DMS79 treated with DMSO at 0.1 percent for 48 hours (cell line): ENCODE measurements around the gene KCTD17.
A peak's percentile ranks its signal among the peaks of the same experiment; 100 is the strongest.

Experiments
- DNase-seq: peaks from one replicate; lab custom pipeline; 2025; lab: John Stamatoyannopoulos, UW

Gene KCTD17

DNA sequence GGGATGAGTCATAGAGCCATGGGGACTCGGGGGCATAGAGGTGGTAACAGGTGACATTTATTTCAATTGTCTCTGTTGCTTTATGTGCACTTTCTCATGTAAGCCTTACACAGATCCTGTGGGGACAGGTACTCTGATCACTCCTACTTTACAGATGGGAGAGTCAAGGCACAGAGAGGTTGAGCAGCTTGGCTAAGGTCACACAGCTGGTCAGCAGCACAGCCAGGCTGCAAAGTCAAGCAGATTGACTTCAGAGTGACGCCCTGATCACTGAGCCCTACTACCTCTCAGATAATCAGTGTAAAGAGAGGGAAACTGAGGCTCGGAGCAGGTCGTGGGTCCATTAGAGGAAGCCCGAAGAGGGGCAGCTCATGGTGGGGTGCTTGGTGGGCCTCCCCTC lies 54.4 kb downstream of the KCTD17 start:
- no peak for DNase-seq

DNA sequence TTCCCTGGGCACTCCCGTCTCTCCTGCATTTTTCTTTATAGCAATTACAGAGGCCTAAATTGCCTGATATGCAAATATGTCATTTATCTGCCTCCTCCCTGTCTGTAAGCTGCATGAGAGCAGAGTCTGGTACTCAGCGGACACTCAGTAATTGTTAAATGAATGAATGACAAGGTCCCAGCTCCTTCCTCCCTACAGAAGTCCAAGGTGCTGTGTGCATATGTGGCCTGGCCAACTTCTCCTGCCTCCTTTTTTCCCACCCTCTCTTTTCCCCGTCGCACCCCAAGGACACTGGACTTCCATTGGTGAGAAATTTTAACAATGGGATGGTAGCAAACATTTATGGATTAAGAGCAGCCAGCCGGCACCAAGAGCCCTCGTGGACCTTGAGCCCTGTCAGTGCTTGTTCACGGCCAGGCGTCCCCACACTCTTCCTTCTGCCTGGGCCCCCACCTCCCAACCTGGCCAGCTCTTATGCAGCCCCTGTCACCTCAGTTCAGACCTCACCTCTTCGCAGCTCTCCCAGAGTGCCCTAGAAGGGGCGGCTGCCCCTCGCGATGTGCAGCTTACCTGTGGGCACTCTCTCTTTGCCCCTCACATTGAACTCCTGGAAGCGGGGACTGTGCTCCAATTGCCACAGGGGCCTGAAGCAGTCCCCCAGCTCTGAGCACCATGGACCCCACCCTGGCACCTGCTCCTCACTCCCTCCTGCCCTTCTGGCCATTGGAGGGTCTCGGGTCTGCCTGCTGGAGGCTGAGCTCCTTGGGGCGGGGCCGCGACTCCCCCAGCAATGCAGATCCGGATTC lies 56.5 kb downstream of the KCTD17 start:
- DNase-seq, result no peak

DNA sequence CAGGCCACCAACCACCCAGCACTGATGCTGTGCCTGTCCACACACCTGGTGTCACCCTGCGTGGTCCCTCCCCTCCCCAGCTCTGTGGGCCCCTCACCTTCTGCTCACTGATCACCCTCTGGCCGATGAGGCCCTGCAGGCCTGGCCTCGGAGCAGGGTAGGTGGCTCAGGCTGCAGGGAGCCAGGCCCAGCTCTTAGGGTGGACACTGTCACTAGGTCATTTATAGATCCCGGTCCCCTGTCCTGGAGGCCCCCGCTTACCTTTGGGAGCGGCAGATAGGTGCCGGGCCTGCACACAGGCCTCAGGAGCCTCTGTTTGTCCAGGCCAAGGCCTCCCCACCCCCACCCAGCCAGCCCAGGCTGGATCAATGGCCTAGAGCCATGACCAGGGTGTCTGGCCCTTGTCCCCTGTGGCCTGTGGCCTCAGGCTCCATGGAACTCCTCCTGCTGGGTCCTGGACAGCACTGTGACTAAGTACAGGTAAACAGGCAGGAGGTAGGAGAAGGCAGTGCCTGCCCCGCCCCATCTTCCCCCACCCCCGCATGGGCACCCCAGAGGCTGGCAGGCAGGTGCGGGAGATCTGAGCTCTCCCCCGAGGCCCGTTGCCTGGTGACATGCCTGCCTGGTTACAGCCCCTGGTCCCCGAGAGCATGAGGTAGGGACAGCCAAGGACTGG lies 57.8 kb downstream of the KCTD17 start, which contains the start of gene TMPRSS6:
TMPRSS6 (minus strand) TSS at position 472 of the 676 bp plus-strand sequence. CDS start 6,296 bp downstream, outside the sequence.
- peak; percentile 34 for DNase-seq

DNA sequence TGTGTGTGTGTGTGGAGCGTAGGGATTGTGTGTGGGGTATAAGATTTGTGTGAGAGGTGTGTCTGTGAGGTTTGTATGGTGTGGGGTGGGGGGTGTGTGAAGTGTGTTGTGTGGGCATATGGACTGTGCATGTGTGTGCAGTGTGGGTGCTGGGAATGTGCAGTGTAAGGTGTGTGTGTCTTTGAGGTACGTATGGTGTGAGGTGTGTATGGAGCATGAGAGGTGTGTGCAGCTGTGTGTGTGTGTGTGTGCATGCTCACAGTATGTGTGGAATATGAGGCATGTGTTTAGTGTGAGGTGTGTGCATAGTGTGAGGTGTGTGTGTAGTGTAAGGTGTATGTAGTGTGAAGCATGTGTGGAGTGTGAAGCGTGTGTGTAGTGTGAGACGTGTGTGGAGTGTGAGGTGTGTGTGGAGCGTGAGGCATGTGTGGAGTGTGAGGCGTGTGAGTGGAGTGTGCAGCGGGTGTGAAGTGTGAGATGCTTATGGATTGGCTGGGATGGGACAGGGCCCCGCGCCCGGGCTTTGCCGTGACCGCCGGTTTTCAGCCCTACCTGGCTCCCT lies 59.7 kb downstream of the KCTD17 start:
- DNase-seq, result no peak

DNA sequence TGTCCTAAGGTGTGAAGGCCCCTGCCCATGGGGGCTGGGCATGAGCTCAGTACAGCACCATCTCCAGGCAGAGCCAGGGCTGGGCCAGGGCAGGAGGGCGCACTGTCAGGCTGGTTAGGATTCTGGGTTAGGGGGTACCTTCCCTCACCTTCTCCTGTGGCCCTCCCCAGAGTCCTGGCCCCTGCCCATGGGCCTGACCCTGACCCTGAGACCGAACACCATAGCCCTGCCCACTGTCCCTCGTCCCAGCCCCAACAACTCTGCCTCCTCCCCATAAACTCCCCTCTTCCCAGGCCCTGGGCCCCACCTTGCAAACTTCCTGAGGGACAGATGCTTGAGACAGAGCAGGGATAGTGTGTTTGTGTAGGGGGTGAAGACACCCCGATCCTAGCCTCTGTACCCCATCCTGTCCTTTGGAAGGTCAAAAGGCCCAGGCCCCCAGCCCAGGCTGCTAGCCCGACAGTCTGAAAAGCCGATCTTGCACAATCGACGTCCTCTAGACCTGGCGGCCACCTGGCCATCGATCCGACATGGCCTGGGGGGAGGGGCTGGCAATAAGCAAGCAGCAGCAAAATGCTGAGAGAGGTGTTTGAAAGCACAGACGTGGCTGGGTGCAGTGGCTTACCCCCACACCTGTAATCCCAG lies 60.7 kb downstream of the KCTD17 start:
- no peak for DNase-seq
